ENCODE data around the gene CCL27.

The CCL27 gene

GRCh38 chr9:34689116-34689470 lies 26.6 kb upstream of the CCL27 start:
- DNase-seq = no peak
- TF ChIP-seq GATA1 (IDR thresholded peaks at IDR 0.05; ENCODE audit: low read depth, low read length) (no peak), POLR2A (IDR thresholded peaks at IDR 0.05; ENCODE audit: low read length) (no peak)

DNA sequence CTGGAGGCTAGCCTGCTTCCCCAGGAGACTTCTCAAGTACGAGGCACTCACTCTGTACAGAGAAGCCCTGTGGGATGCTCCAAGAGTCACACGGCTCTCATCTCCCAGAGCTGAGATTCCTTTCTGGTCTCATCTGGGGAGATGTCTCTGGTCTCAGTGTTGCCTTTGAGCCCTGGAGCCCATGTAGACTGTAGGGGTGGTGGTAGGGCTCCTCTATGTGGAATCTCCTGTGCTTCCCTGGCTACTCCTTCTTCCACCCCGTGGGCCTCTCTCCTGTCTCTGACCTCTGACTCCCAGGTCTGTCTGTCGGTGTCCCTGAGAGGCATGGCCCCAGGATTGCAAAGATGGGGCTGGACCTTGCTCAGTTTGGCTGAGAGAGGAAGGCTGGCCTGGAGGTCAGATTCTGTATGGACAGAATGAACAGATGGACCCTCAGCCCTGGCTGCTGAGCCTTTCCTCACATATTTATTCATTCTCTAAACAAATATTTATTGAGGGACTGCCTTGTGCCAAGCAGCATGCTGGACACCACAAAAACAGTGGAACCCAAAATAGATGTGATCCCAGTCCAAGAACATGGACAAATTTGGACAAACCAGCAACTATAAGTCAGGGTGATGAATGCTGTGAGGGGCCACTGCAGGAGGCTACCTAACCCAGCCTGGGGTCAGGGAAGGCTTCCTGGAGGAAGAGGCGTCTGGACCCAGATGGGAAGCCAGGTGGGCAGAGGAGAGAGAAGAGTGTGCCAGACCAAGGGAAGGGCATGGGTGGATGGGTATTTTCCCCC lies 26.1 kb upstream of the CCL27 start:
- no peak for DNase-seq
- no peak for TF ChIP-seq GATA1 (IDR thresholded peaks at IDR 0.05; ENCODE audit: low read depth, low read length)
- no peak for TF ChIP-seq POLR2A (IDR thresholded peaks at IDR 0.05; ENCODE audit: low read length)

DNA sequence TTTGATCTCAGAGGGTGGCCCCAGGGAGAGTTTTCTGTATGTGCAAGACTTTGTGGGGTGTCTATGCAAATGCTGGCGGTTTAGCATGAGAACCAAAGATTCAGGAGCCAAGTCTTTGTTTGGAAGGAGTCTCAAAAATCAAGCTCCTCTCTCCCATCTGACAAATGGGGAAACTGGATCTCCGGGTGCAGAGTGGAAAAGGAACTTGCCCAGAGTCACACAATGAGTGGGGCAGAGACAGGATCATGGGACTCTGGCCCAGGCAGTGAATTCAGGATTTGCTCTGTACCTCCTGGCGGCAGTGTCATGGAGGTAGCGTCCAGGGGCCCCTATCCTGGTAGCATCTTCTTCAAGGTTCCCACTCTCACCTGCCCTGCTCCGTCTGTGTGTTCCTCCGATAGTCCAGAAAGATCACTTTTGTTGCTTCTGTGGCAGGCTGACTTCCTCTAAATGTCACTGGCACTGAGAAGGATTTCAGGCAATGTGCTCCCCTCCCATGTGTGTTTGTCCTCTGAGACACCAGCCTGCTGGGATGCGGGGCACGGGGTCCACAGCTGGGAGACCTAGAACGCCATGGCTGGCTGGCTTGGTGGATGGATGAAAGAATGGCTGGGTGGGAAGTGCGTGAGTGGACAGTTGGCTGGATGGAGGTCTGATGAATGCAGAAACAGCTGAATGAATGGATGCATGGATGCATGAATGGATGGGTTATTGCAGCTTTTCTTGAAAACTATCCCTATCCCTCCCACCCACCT lies 25.0 kb upstream of the CCL27 start:
- TF ChIP-seq POLR2A (IDR thresholded peaks at IDR 0.05; ENCODE audit: low read length) = no peak
- TF ChIP-seq GATA1 (IDR thresholded peaks at IDR 0.05; ENCODE audit: low read depth, low read length) = no peak
- DNase-seq = no peak

DNA sequence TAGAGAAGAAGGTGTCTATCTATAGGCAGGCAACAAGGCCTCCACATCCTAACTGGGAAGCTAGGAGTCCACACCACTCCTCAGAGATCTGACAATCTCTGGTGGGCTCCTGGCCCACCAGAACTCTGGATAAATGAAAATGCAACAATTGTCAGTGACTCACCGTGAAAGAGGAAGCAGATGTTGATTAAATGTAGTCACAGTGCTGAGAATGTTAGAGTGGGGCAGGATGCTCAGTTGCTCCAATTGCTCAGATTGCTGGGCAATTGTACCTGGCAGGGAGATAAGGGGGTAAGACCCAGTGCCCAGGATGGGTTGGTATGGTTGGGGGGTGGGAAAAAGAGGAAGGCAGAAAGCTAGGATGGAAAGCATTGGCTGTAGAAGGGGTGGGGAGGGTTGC lies 24.3 kb upstream of the CCL27 start:
- TF ChIP-seq POLR2A (IDR thresholded peaks at IDR 0.05; ENCODE audit: low read length) (no peak), GATA1 (IDR thresholded peaks at IDR 0.05; ENCODE audit: low read depth, low read length) (no peak)
- no peak for DNase-seq

- no peak for DNase-seq
- no peak for TF ChIP-seq GATA1 (IDR thresholded peaks at IDR 0.05; ENCODE audit: low read depth, low read length)
These were observed 23.8 kb upstream of the CCL27 start for GRCh38 chr9:34686231-34686630.

GRCh38 chr9:34685591-34685990 lies 23.1 kb upstream of the CCL27 start:
- no peak for TF ChIP-seq GATA1 (IDR thresholded peaks at IDR 0.05; ENCODE audit: low read depth, low read length)
- no peak for TF ChIP-seq POLR2A (IDR thresholded peaks at IDR 0.05; ENCODE audit: low read length)
- DNase-seq = no peak

DNA sequence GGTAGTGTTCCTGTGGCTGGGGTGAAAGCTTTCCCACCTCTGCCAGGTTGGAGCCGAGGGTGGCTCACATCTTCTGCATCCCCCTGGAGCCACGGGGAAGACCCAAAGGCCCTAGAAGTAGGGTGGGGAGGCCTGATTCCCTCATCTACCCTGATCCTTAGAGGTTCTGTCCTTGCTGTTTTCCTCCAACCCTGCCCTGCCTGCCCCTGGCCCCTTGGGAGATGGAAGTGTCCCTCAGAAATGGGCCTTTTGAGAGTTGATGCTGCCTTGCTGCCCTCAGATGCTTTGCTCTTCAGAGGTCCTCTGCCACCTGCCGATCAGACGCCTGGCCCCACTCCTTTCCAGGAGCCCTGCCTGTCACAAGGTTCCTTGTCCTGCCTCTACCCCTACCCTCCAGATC lies 22.4 kb upstream of the CCL27 start:
- DNase-seq = no peak
- TF ChIP-seq POLR2A (IDR thresholded peaks at IDR 0.05; ENCODE audit: low read length) = no peak

GRCh38 chr9:34684145-34684544 lies 21.7 kb upstream of the CCL27 start:
- TF ChIP-seq GATA1 (IDR thresholded peaks at IDR 0.05; ENCODE audit: low read depth, low read length) = no peak
- TF ChIP-seq POLR2A (IDR thresholded peaks at IDR 0.05; ENCODE audit: low read length) = no peak

DNA sequence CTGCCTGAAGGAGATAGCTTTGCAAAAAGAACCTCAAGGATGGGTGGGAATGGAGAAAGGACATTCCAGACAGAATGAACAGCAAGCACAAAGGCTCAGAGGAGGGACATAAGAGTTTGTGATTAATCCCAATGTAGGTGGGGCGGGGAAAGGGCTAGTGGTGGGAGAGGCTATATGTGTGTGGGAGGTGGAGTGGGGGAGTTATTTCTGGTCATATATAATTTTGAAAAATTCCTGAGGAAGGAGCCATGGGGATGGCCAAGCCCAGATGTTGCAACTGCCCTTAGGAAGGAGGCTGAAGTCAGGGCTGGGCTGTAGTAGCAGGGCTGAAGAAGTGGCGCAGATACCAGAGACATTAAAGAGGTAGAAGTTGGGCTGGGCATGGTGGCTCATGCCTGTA lies 13.4 kb upstream of the CCL27 start:
- no peak for DNase-seq
- no peak for TF ChIP-seq POLR2A (IDR thresholded peaks at IDR 0.05; ENCODE audit: low read length)
- TF ChIP-seq GATA1 (IDR thresholded peaks at IDR 0.05; ENCODE audit: low read depth, low read length) = no peak

More at GRCh38 chr9:34684145-34684544, 21.7 kb upstream of the CCL27 start:
- DNase-seq = no peak

DNA sequence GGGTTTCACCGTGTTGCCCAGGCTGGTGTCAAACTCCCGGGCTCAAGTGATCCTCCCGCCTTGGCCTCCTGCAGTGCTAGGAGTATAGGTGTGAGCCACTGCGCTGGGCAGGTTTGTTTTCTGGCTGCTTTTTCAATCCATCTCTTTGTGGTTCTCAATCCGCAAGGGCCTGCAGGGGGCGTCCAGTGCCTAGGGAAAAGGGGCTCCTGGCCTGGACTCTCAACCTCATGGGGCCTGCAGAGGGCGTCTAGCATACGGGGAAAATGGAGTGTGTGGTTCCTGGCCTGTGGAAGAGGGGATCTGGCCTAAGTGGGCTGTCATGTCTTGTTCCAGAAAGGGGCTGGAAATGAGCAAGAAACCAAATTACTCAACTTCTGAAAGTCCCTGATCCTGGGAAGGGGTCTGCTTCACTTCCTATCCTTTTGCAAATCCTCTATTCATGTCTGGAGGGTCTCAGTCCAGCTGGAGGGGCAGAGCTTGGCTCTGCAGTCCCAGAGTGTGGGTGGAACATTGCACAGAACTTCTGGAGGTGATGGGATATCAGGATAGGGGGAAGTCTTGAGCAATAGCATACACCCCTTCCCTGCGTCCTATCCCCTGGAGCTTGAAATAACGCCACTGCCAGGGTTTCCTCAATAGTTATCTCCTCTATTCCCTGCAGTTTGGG lies 12.7 kb upstream of the CCL27 start:
- no peak for TF ChIP-seq POLR2A (IDR thresholded peaks at IDR 0.05; ENCODE audit: low read length)
- TF ChIP-seq GATA1 (IDR thresholded peaks at IDR 0.05; ENCODE audit: low read depth, low read length) = no peak
- DNase-seq = peak; percentile 74 to 80

- TF ChIP-seq POLR2A (IDR thresholded peaks at IDR 0.05; ENCODE audit: low read length) (no peak), GATA1 (IDR thresholded peaks at IDR 0.05; ENCODE audit: low read depth, low read length) (no peak)
- DNase-seq = no peak
These were observed 12.0 kb upstream of the CCL27 start for GRCh38 chr9:34674440-34674839.

GRCh38 chr9:34671307-34671706 lies 8.8 kb upstream of the CCL27 start:
- TF ChIP-seq POLR2A (IDR thresholded peaks at IDR 0.05; ENCODE audit: low read length) = no peak
- TF ChIP-seq GATA1 (IDR thresholded peaks at IDR 0.05; ENCODE audit: low read depth, low read length) = no peak
- DNase-seq = no peak

GRCh38 chr9:34669809-34670562 lies 7.5 kb upstream of the CCL27 start:
- TF ChIP-seq POLR2A (IDR thresholded peaks at IDR 0.05; ENCODE audit: low read length) (no peak), GATA1 (IDR thresholded peaks at IDR 0.05; ENCODE audit: low read depth, low read length) (no peak)

More at GRCh38 chr9:34669809-34670562, 7.5 kb upstream of the CCL27 start:
- no peak for DNase-seq
